Gastroesophageal sphincter (tissue), 4 donors: ENCODE results near the gene ADGRD1. TPM values are rescaled to one million over a fixed set of nuclear protein-coding genes. Genes with fewer than 3 reads are reported as not detected.
A peak's percentile ranks its signal among the peaks of the same experiment; 100 is the strongest.

Experiments used
- ATAC-seq: fragments of 150-250 bp; one replicate; pipeline ENCODE4 v1.9.1; 2016; ENCODE audit warnings: mild to moderate bottlenecking, moderate library complexity
- H3K27ac ChIP-seq, 4 donors: fragments of 200-600 bp; sonication (generic) in 3 of 4; 1 replicate in 3 of 4; 2 replicates in 1 of 4; pipeline ENCODE4 v1.5.1; 2016 to 2019
- H3K27me3 ChIP-seq: fragments of 200-600 bp; sonication (generic); one replicate; pipeline ENCODE4 v1.5.1; 2019
- H3K36me3 ChIP-seq, 2 donors: fragments of 200-600 bp; sonication (generic); one replicate each; pipeline ENCODE4 v1.5.1; 2019; ENCODE audit warnings: control low read depth in 1 of 2
- H3K4me1 ChIP-seq, 3 donors: fragments of 200-600 bp; sonication (generic); 1 replicate in 2 of 3; 2 replicates in 1 of 3; pipeline ENCODE4 v1.5.1; 2016 to 2019; ENCODE audit warnings: control low read depth in 2 of 3
- H3K4me3 ChIP-seq, 2 donors: fragments of 200-600 bp; sonication (generic); one replicate each; pipeline ENCODE4 v1.5.1; 2019; ENCODE audit warnings: mild to moderate bottlenecking in 1 of 2, moderate library complexity in 1 of 2
- H3K9me3 ChIP-seq, 3 donors: fragments of 200-600 bp; sonication (generic); one replicate each; pipeline ENCODE4 v1.5.1; 2017 to 2019; ENCODE audit warnings: control low read depth in 2 of 3
- EP300 ChIP-seq: sonication (generic); formaldehyde crosslinking; IDR thresholded peaks from one replicate; pipeline ENCODE4 v1.6.1; 2017; ENCODE audit warnings: antibody characterized with exemption, mild to moderate bottlenecking
- POLR2A ChIP-seq, 2 donors: fragments of 450-650 bp; IDR thresholded peaks; one replicate each; pipeline ENCODE4 v1.6.1; 2017; ENCODE audit warnings: antibody characterized with exemption in 2 of 2, mild to moderate bottlenecking in 2 of 2, moderate library complexity in 1 of 2
- POLR2AphosphoS5 ChIP-seq: sonication (generic); formaldehyde crosslinking; IDR thresholded peaks from one replicate; pipeline ENCODE4 v1.6.1; 2017; ENCODE audit warnings: antibody characterized with exemption
- WGBS, 2 donors: methylation state at CpG; one replicate each; pipeline ENCODE4 v1.1.5; 2018; ENCODE audit warnings: low coverage in 1 of 2; 5-methylcytosine and 5-hydroxymethylcytosine counted together
- total RNA-seq, 4 donors: library from RNA; depleted of rRNA; stranded (reverse); fragments of >200 nt; gene quantifications; one replicate each; pipeline ENCODE4 v1.1.0, GENCODE V29; 2016
- TF ChIP-seq, protein P1 (sequence below), 4 experiments: fragments of 200-600 bp in 2 of 4; fragments of 450-650 bp in 2 of 4; sonication (generic) in 1 of 4; IDR thresholded peaks; one replicate each; pipeline ENCODE4 v1.5.1; 2017 to 2019; ENCODE audit warnings: antibody characterized with exemption in 4 of 4, mild to moderate bottlenecking in 2 of 4, moderate library complexity in 2 of 4

ADGRD1 gene
- total RNA-seq, 4 donors from 2014 or later, result 19.1 to 43.4 (median 31.3) TPM

DNA sequence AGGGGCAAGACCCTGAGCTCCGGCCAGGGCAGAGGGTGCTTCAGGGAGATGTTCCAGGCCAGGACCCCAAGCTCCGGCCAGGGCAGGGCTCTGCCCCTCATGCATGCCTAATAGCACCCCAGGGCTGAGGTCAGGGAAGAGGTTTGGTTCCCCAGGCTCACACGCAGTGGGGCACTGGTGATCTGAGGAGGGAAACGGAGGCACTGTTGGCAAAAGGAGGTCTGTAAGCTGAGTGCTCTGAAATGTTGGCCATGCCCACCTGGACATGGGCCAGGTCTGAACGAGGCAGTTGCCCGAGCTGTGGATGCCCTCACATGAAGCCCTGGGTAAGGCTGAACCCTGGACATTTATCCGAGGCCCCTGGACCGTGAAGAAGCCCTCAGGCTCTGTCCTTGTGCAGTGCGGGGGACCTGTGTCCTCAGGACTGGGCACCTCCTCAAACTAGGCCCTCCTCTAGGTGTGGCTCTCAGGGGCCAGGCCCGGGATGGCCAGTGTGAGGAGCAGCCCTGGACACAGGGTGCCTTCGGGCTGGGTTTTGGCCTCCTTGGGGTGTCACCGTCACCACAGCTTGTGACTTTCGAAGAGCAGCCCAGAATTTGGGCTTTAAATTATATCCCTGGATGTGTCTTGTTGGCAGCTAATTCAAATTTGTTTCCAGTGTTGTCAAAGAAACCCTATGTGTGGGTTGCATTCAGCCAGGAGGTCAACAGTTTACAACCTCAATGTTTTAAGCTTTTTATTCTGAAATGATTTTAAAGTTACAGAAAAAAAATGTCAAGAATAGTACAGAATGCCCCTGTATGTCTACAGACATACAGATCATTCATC is 66.8 kb downstream of the ADGRD1 start:
- no peaks in the 10 kb centered on the region for H3K4me1 ChIP-seq
- no peak overlapping the region for H3K4me3 ChIP-seq
- TF ChIP-seq POLR2A (IDR thresholded peaks at IDR 0.05), result no peak
- no peak for ATAC-seq
- H3K36me3 ChIP-seq, result peaks cover 0 to 82% of the 10 kb centered on the region in 2 donors
- no peaks in the 10 kb centered on the region for H3K27me3 ChIP-seq
- WGBS, 2 donors, result 81% methylated on average over 5 of the region's 13 CpGs; no CpG with 5 or more reads in 1 of the 2 donors
- H3K27ac ChIP-seq, result no peak overlapping the region
- H3K9me3 ChIP-seq, result no peaks in the 10 kb centered on the region

DNA sequence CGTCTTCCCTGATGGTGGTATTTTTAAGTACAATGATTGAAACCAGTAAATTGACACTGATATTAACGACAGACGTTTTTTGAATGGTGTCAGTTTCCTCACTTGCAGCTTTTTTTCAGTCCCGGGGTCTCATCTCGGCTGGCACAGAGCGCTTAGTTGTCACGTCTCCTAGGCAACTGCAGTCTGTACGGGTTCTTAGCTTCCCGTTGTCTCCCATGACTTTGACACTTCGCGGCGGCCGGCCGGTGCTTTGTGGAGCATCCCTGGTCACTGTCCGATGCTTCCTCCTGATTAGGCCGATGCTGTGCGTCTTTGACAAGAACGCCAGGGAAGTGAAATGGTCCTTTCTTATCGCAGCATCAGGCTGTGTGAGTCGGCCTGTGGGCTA is 67.4 kb downstream of the ADGRD1 start:
- WGBS, 2 donors, result 66 to 76% methylated on average over 17 to 20 of the region's 20 CpGs
- Histone ChIP-seq H3K27me3 (no peaks in the 10 kb centered on the region), H3K4me1 (no peaks in the 10 kb centered on the region), H3K9me3 (no peaks in the 10 kb centered on the region), H3K36me3 (peaks cover 0 to 75% of the 10 kb centered on the region in 2 donors), H3K4me3 (no peak overlapping the region), H3K27ac (no peak overlapping the region)
- ATAC-seq, result no peak
- TF ChIP-seq EP300 (no peak), POLR2AphosphoS5 (no peak), POLR2A (IDR thresholded peaks at IDR 0.05) (no peak)
- TF ChIP-seq, protein P1, sequence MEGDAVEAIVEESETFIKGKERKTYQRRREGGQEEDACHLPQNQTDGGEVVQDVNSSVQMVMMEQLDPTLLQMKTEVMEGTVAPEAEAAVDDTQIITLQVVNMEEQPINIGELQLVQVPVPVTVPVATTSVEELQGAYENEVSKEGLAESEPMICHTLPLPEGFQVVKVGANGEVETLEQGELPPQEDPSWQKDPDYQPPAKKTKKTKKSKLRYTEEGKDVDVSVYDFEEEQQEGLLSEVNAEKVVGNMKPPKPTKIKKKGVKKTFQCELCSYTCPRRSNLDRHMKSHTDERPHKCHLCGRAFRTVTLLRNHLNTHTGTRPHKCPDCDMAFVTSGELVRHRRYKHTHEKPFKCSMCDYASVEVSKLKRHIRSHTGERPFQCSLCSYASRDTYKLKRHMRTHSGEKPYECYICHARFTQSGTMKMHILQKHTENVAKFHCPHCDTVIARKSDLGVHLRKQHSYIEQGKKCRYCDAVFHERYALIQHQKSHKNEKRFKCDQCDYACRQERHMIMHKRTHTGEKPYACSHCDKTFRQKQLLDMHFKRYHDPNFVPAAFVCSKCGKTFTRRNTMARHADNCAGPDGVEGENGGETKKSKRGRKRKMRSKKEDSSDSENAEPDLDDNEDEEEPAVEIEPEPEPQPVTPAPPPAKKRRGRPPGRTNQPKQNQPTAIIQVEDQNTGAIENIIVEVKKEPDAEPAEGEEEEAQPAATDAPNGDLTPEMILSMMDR (IDR thresholded peaks at IDR 0.05), result no peak

DNA sequence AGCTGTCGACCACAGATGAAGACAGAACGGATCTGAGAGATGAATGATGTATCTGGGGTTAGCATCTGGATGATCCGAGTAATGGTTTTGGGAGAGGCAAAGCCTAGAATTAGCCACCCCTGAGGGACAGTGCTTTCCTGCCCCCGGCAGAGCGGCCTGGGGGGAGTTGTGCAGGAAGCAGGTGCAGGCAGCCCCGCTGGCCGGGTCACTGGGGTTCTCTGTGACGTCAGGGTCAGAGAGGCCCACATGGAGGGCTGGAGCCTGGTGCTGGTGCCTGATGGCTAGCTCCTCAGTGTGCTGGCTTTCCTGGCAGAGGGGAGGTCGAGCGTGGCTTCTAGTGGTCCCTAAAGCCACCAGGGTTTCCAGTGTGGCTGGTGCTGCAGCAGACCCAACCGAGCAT is 70.3 kb downstream of the ADGRD1 start:
- Histone ChIP-seq H3K9me3 (no peaks in the 10 kb centered on the region), H3K4me3 (no peak overlapping the region), H3K36me3 (peaks cover 0 to 58% of the 10 kb centered on the region in 2 donors), H3K4me1 (no peaks in the 10 kb centered on the region), H3K27ac (no peak overlapping the region), H3K27me3 (no peaks in the 10 kb centered on the region)
- WGBS, 2 donors, result 81% methylated on average over 9 of the region's 11 CpGs; no CpG with 5 or more reads in 1 of the 2 donors
- TF ChIP-seq EP300 (no peak), POLR2AphosphoS5 (no peak), POLR2A (IDR thresholded peaks at IDR 0.05) (no peak)
- TF ChIP-seq, protein P1 (IDR thresholded peaks at IDR 0.05), result no peak
- peak; percentile 11 for ATAC-seq

DNA sequence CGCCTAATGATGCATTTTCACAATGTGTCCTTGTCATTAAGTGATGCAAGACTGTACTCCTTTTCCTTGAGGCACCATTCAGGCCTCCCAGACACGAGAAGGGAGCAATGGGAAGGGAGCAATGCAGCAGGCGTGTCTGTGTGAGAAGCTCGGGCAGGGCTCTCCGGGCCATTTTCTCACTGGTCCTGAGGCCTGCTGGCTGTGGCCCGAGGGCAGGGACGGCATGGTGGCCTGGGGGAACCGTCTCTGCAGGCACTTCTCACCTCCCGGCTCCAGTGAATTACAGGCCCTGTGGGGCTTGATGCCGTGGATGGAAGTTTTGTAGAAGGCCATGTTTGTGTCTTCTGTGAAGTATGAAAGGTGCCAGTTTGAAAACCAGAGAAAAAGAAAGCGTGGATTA is 71.0 kb downstream of the ADGRD1 start:
- H3K27ac ChIP-seq, result no peak overlapping the region
- no peak for ATAC-seq
- no peaks in the 10 kb centered on the region for H3K27me3 ChIP-seq
- H3K36me3 ChIP-seq, result peaks cover 0 to 51% of the 10 kb centered on the region in 2 donors
- H3K4me3 ChIP-seq, result no peak overlapping the region
- H3K9me3 ChIP-seq, result no peaks in the 10 kb centered on the region
- TF ChIP-seq EP300 (no peak), POLR2A (IDR thresholded peaks at IDR 0.05) (no peak), POLR2AphosphoS5 (no peak)
- 60 to 83% methylated on average over 1 to 2 of the region's 11 CpGs for WGBS, 2 donors
- H3K4me1 ChIP-seq, result no peaks in the 10 kb centered on the region

DNA sequence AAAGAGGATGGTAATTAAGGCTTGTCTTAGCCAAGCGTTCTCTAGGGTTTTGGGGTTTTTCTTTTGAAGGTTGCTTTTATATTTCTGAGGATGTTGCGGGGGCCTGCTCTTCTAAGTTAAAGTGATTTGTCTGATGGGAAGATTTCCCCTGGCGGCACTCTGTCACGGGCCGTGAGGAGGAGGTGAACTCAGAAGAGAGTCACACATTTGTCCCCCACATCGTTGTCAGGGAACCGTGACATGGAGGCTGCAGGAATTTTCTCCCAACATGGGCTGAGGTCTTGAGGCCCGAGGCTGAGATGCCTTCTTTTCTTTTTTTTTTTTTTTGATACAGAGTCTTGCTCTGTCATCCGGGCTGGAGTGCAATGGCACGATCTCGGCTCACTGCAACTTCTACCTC is 71.5 kb downstream of the ADGRD1 start:
- H3K27ac ChIP-seq, result no peak overlapping the region
- TF ChIP-seq POLR2A (IDR thresholded peaks at IDR 0.05), result no peak
- TF ChIP-seq EP300, result no peak
- no peak for TF ChIP-seq POLR2AphosphoS5
- TF ChIP-seq, protein P1 (IDR thresholded peaks at IDR 0.05), result no peak
- 69 to 81% methylated on average over 9 to 10 of the region's 11 CpGs for WGBS, 2 donors

More for the DNA sequence above, 71.5 kb downstream of the ADGRD1 start:
- no peaks in the 10 kb centered on the region for H3K27me3 ChIP-seq
- no peaks in the 10 kb centered on the region for H3K9me3 ChIP-seq
- no peak overlapping the region for H3K4me3 ChIP-seq
- H3K36me3 ChIP-seq, result peaks cover 0 to 50% of the 10 kb centered on the region in 2 donors
- ATAC-seq, result no peak
- H3K4me1 ChIP-seq, result no peaks in the 10 kb centered on the region
